ENCODE data around the gene SWT1.

DNA sequence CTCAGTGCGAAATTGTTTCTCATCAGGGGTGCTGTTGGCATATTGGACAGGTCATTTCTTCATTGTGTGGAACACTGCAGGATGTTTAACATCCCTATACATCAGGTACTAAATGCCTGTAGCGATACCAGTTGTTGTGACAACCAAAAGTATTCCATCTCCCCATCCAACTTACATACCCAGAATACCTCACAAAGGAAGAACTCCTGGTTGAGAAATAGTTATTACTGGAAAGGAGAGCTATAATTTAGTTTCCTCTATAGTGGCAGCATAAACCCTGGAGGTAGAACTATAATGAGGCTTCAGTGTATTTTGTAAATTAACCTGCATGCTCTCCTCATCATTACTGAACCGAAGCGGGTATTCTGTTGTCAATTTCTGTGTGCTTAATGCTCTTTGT lies 115.0 kb downstream of the SWT1 start:
- no peak for TF ChIP-seq JUND (IDR thresholded peaks at IDR 0.05; ENCODE audit: borderline replicate concordance, low read depth, low read length)
- TF ChIP-seq JUND (tag; IDR thresholded peaks at IDR 0.05; ENCODE audit: borderline replicate concordance, low read depth, low read length), result no peak
- no peak for TF ChIP-seq ZNF449 (CRISPR knock-in tag; IDR thresholded peaks at IDR 0.05)
- TF ChIP-seq, protein P1, sequence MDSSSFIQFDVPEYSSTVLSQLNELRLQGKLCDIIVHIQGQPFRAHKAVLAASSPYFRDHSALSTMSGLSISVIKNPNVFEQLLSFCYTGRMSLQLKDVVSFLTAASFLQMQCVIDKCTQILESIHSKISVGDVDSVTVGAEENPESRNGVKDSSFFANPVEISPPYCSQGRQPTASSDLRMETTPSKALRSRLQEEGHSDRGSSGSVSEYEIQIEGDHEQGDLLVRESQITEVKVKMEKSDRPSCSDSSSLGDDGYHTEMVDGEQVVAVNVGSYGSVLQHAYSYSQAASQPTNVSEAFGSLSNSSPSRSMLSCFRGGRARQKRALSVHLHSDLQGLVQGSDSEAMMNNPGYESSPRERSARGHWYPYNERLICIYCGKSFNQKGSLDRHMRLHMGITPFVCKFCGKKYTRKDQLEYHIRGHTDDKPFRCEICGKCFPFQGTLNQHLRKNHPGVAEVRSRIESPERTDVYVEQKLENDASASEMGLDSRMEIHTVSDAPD (CRISPR knock-in tag; IDR thresholded peaks at IDR 0.05), result no peak
- TF ChIP-seq BRF1 (IDR thresholded peaks at IDR 0.05; ENCODE audit: borderline replicate concordance, extremely low read depth, insufficient read length), result no peak
- TF ChIP-seq ZNF699 (CRISPR knock-in tag; IDR thresholded peaks at IDR 0.05; ENCODE audit: insufficient replicate concordance), result no peak
- no peak for TF ChIP-seq DMBX1 (CRISPR knock-in tag; IDR thresholded peaks at IDR 0.05; ENCODE audit: borderline replicate concordance)
- TF ChIP-seq, protein P2, sequence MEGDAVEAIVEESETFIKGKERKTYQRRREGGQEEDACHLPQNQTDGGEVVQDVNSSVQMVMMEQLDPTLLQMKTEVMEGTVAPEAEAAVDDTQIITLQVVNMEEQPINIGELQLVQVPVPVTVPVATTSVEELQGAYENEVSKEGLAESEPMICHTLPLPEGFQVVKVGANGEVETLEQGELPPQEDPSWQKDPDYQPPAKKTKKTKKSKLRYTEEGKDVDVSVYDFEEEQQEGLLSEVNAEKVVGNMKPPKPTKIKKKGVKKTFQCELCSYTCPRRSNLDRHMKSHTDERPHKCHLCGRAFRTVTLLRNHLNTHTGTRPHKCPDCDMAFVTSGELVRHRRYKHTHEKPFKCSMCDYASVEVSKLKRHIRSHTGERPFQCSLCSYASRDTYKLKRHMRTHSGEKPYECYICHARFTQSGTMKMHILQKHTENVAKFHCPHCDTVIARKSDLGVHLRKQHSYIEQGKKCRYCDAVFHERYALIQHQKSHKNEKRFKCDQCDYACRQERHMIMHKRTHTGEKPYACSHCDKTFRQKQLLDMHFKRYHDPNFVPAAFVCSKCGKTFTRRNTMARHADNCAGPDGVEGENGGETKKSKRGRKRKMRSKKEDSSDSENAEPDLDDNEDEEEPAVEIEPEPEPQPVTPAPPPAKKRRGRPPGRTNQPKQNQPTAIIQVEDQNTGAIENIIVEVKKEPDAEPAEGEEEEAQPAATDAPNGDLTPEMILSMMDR (IDR thresholded peaks at IDR 0.05 in 2 of 3, conservative IDR thresholded peaks at IDR 0.05 in 1 of 3; ENCODE audit: insufficient read depth in 2 of 3, low read depth in 1 of 3, low read length in 3 of 3), result no peak
- TF ChIP-seq HNRNPLL (IDR thresholded peaks at IDR 0.05; ENCODE audit: low read depth, low read length, poor library complexity, severe bottlenecking), result no peak
- no peak for TF ChIP-seq BHLHE40 (IDR thresholded peaks at IDR 0.05; ENCODE audit: low read length)
- no peak for TF ChIP-seq PML (IDR thresholded peaks at IDR 0.05; ENCODE audit: low read length)
- TF ChIP-seq SMAD2 (IDR thresholded peaks at IDR 0.05; ENCODE audit: low read depth, low read length), result no peak
- TF ChIP-seq, protein P3, sequence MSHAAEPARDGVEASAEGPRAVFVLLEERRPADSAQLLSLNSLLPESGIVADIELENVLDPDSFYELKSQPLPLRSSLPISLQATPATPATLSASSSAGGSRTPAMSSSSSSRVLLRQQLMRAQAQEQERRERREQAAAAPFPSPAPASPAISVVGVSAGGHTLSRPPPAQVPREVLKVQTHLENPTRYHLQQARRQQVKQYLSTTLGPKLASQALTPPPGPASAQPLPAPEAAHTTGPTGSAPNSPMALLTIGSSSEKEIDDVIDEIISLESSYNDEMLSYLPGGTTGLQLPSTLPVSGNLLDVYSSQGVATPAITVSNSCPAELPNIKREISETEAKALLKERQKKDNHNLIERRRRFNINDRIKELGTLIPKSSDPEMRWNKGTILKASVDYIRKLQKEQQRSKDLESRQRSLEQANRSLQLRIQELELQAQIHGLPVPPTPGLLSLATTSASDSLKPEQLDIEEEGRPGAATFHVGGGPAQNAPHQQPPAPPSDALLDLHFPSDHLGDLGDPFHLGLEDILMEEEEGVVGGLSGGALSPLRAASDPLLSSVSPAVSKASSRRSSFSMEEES (CRISPR knock-in tag; IDR thresholded peaks at IDR 0.05), result no peak
